Dermis microvascular lymphatic vessel endothelial cell (primary cell): ENCODE results near the gene FRMPD2. TPM values are rescaled to one million over a fixed set of nuclear protein-coding genes. Genes with fewer than 3 reads are reported as not detected.
"Not testable (repeated sequence)": the region's sequence is repeated elsewhere in the genome, so short reads cannot be mapped to it uniquely, and the experiment has no call there.

ENCODE experiments used
- DNase-seq, 2 donors: peaks; one replicate each; pipeline versions ENCODE4 v3.0.0 to v3.0.0-alpha.2; 2010; ENCODE audit warnings: low read depth in 2 of 2
- total RNA-seq: library from RNA; depleted of rRNA; stranded (reverse); fragments of >200 nt; gene quantifications from 2 replicates; pipeline ENCODE4 v1.2.1, GENCODE V29; 2014

FRMPD2 gene
- total RNA-seq, 1 donor from 2014 or later: 0.13 TPM

GRCh38 chr10:48290286-48290685 lies 15.8 kb upstream of the FRMPD2 start:
- DNase-seq: no peak

GRCh38 chr10:48289501-48290238 lies 15.2 kb upstream of the FRMPD2 start:
- peak; percentile 31 to 58 for DNase-seq

- DNase-seq: no peak
Observed at GRCh38 chr10:48288661-48289060, 14.2 kb upstream of the FRMPD2 start.

- DNase-seq: no peak
Observed at GRCh38 chr10:48287417-48288391, 13.2 kb upstream of the FRMPD2 start.

- DNase-seq: no peak
Observed at GRCh38 chr10:48286356-48286755, 11.9 kb upstream of the FRMPD2 start.

GRCh38 chr10:48285710-48286109 lies 11.2 kb upstream of the FRMPD2 start:
- no peak for DNase-seq

GRCh38 chr10:48284811-48285210 lies 10.3 kb upstream of the FRMPD2 start:
- no peak for DNase-seq

GRCh38 chr10:48284002-48284546 lies 9.6 kb upstream of the FRMPD2 start:
- no peak for DNase-seq

- DNase-seq: no peak
Observed at GRCh38 chr10:48282829-48283228, 8.3 kb upstream of the FRMPD2 start.

GRCh38 chr10:48281697-48282096 lies 7.2 kb upstream of the FRMPD2 start:
- not testable (repeated sequence) for DNase-seq

GRCh38 chr10:48279081-48279751 lies 4.7 kb upstream of the FRMPD2 start:
- no peak for DNase-seq

- no peak for DNase-seq
Observed at GRCh38 chr10:48277093-48277492, 2.6 kb upstream of the FRMPD2 start.

- DNase-seq: no peak
Observed at GRCh38 chr10:48273741-48274140, 755 bp downstream of the FRMPD2 start.

- no peak for DNase-seq
Observed at GRCh38 chr10:48272682-48273081, 1.8 kb downstream of the FRMPD2 start.

- DNase-seq: no peak
Observed at GRCh38 chr10:48271047-48271730, 3.3 kb downstream of the FRMPD2 start.

- no peak for DNase-seq
Observed at GRCh38 chr10:48266528-48266927, 8.0 kb downstream of the FRMPD2 start.

GRCh38 chr10:48258105-48258504 lies 16.4 kb downstream of the FRMPD2 start:
- DNase-seq: no peak

GRCh38 chr10:48257407-48257961 lies 17.0 kb downstream of the FRMPD2 start:
- no peak for DNase-seq

- no peak for DNase-seq
Observed at GRCh38 chr10:48255722-48256121, 18.8 kb downstream of the FRMPD2 start.

- DNase-seq: no peak
Observed at GRCh38 chr10:48254750-48255512, 19.6 kb downstream of the FRMPD2 start.
